H1 (cell line): ENCODE measurements around the gene GSTM3. TPM values are rescaled to one million over a fixed set of nuclear protein-coding genes. Genes with fewer than 3 reads are reported as not detected.

Experiments
- CTCF ChIA-PET: fragments of 300-600 bp; sonication (Branson Sonifier 250); formaldehyde crosslinking; loops from one replicate; lab custom pipeline; 2021; ENCODE audit not compliant: partially characterized antibody; lab: Charles Lee
- POLR2A ChIA-PET: fragments of 300-600 bp; sonication (Branson Sonifier 250); formaldehyde crosslinking; loops from one replicate; lab custom pipeline; 2021; ENCODE audit warnings: inconsistent platforms; ENCODE audit not compliant: partially characterized antibody; lab: Charles Lee
- DNase-seq, 2 experiments: peaks; one replicate each; pipeline versions ENCODE4 v3.0.0 to v3.0.0-alpha.2; 2010 to 2022; ENCODE audit warnings: low spot score in 2 of 2, low read depth in 1 of 2, mixed read lengths in 1 of 2
- FAIRE-seq: peaks from 2 replicates; lab custom pipeline; 2011; peaks lifted over from hg19 to GRCh38; lab: Jason Lieb, UNC
- H2AFZ ChIP-seq: 2 replicates; pipeline ENCODE4 v1.8.1; 2012; ENCODE audit warnings: low read length, inconsistent platforms
- H2AK5ac ChIP-seq: 2 replicates; pipeline ENCODE4 v1.6.1; 2013; ENCODE audit warnings: low read depth, low read length
- H2BK120ac ChIP-seq: replicated peaks from 2 replicates; pipeline ENCODE3; 2013; ENCODE audit warnings: low read depth, low read length, inconsistent platforms
- H2BK12ac ChIP-seq: 2 replicates; pipeline ENCODE4 v1.6.1; 2013; ENCODE audit warnings: low read depth, low read length
- H2BK15ac ChIP-seq: 2 replicates; pipeline ENCODE4 v1.6.1; 2013; ENCODE audit warnings: low read length
- H2BK20ac ChIP-seq: 2 replicates; pipeline ENCODE4 v1.6.1; 2013; ENCODE audit warnings: low read length
- H2BK5ac ChIP-seq: 2 replicates; pipeline ENCODE4 v1.6.1; 2013; ENCODE audit warnings: low read depth, low read length
- H3K14ac ChIP-seq: 2 replicates; pipeline ENCODE4 v1.6.1; 2013; ENCODE audit warnings: inconsistent platforms; ENCODE audit not compliant: insufficient read length
- H3K18ac ChIP-seq: 2 replicates; pipeline ENCODE4 v1.6.1; 2013; ENCODE audit warnings: low read length; ENCODE audit errors: extremely low read depth
- H3K23ac ChIP-seq: 2 replicates; pipeline ENCODE4 v1.6.1; 2013; ENCODE audit warnings: inconsistent platforms; ENCODE audit not compliant: insufficient read length
- H3K23me2 ChIP-seq: 2 replicates; pipeline ENCODE4 v1.6.1; 2013; ENCODE audit warnings: low read depth, low read length
- H3K27ac ChIP-seq: 2 replicates; pipeline ENCODE4 v1.6.1; 2011; ENCODE audit warnings: low read depth, low read length, inconsistent platforms
- H3K27me3 ChIP-seq, 4 experiments: replicated peaks in 1 of 4; 1 replicate in 1 of 4; 2 replicates in 3 of 4; pipeline versions ENCODE4 v1.6.1 to v1.8.1; 2011 to 2013; ENCODE audit warnings: low read length in 3 of 4, mild to moderate bottlenecking in 3 of 4, inconsistent platforms in 2 of 4, mixed read lengths in 2 of 4, moderate library complexity in 1 of 4; ENCODE audit not compliant: control insufficient read depth in 3 of 4, insufficient read depth in 3 of 4; ENCODE audit errors: extremely low read depth in 1 of 4
- H3K36me3 ChIP-seq, 4 experiments: 2 replicates each; pipeline versions ENCODE4 v1.6.1 to v1.8.1; 2011 to 2013; ENCODE audit warnings: mild to moderate bottlenecking in 4 of 4, low read length in 3 of 4, moderate library complexity in 2 of 4, control low read depth in 1 of 4, inconsistent platforms in 1 of 4; ENCODE audit not compliant: insufficient read depth in 4 of 4, control insufficient read depth in 2 of 4
- H3K4ac ChIP-seq: replicated peaks from 2 replicates; pipeline ENCODE3; 2013; ENCODE audit warnings: low read length, low read depth, mixed read lengths, inconsistent platforms; ENCODE audit not compliant: insufficient read length
- H3K4me1 ChIP-seq, 4 experiments: replicated peaks in 1 of 4; 1 replicate in 1 of 4; 2 replicates in 3 of 4; pipeline versions ENCODE4 v1.6.1 to v1.8.1; 2011 to 2013; ENCODE audit warnings: low read length in 3 of 4, inconsistent platforms in 2 of 4, mixed read lengths in 1 of 4; ENCODE audit not compliant: insufficient read depth in 4 of 4, control insufficient read depth in 3 of 4
- H3K4me2 ChIP-seq, 2 experiments: 2 replicates each; pipeline versions ENCODE4 v1.6.1 to v1.8.1; 2011 to 2013; ENCODE audit warnings: low read depth in 2 of 2, low read length in 2 of 2, control low read depth in 1 of 2, inconsistent platforms in 1 of 2, mild to moderate bottlenecking in 1 of 2; ENCODE audit not compliant: insufficient read depth in 1 of 2
- H3K4me3 ChIP-seq, 4 experiments: fragments of 200-600, 300-600 bp in 1 of 4; sonication (generic), shearing (Covaris generic), sonication (Bioruptor Twin) in 1 of 4; 2 replicates each; pipeline versions ENCODE4 v1.5.1 to v1.8.1; 2011 to 2016; ENCODE audit warnings: low read length in 4 of 4, low read depth in 3 of 4, control low read depth in 2 of 4, inconsistent platforms in 2 of 4, mild to moderate bottlenecking in 2 of 4, mixed read lengths in 1 of 4, moderate library complexity in 1 of 4; ENCODE audit not compliant: insufficient read depth in 2 of 4; ENCODE audit errors: extremely low read depth in 1 of 4
- H3K56ac ChIP-seq: replicated peaks from 2 replicates; pipeline ENCODE3; 2013; ENCODE audit warnings: low read depth, mild to moderate bottlenecking, mixed read lengths, low read length, inconsistent platforms; ENCODE audit not compliant: insufficient read length
- H3K79me1 ChIP-seq: 2 replicates; pipeline ENCODE4 v1.6.1; 2013; ENCODE audit warnings: low read depth, low read length, control low read depth
- H3K79me2 ChIP-seq, 2 experiments: 2 replicates each; pipeline versions ENCODE4 v1.6.1 to v1.8.1; 2012 to 2013; ENCODE audit warnings: low read length in 2 of 2, mild to moderate bottlenecking in 2 of 2, inconsistent platforms in 1 of 2; ENCODE audit not compliant: insufficient read depth in 2 of 2, control insufficient read depth in 1 of 2
- H3K9ac ChIP-seq, 4 experiments: replicated peaks in 1 of 4; 1 replicate in 1 of 4; 2 replicates in 3 of 4; pipeline versions ENCODE4 v1.6.1 to v1.8.1; 2011 to 2013; ENCODE audit warnings: low read depth in 3 of 4, low read length in 3 of 4, control low read depth in 2 of 4, mild to moderate bottlenecking in 2 of 4, moderate library complexity in 2 of 4, inconsistent platforms in 1 of 4; ENCODE audit errors: extremely low read depth in 1 of 4
- H3K9me3 ChIP-seq, 2 experiments: 2 replicates each; pipeline versions ENCODE4 v1.6.1 to v1.8.1; 2012 to 2013; ENCODE audit warnings: mild to moderate bottlenecking in 2 of 2, moderate library complexity in 2 of 2, control low read depth in 1 of 2, inconsistent platforms in 1 of 2, low read depth in 1 of 2, low read length in 1 of 2, mixed read lengths in 1 of 2; ENCODE audit not compliant: insufficient read depth in 2 of 2
- H4K20me1 ChIP-seq, 2 experiments: replicated peaks in 1 of 2; 2 replicates each; pipeline versions ENCODE3 to v1.8.1; 2011 to 2013; ENCODE audit warnings: inconsistent platforms in 2 of 2, low read length in 2 of 2, mild to moderate bottlenecking in 1 of 2; ENCODE audit not compliant: insufficient read depth in 2 of 2, control insufficient read depth in 1 of 2
- H4K5ac ChIP-seq: 2 replicates; pipeline ENCODE4 v1.6.1; 2013; ENCODE audit warnings: low read length, low read depth, mixed read lengths, inconsistent platforms; ENCODE audit not compliant: insufficient read length
- H4K8ac ChIP-seq: 2 replicates; pipeline ENCODE4 v1.8.0; 2013; ENCODE audit warnings: mild to moderate bottlenecking, moderate library complexity, low read length, inconsistent platforms; ENCODE audit not compliant: insufficient read depth; ENCODE audit errors: extremely low read depth
- H4K91ac ChIP-seq: replicated peaks from 2 replicates; pipeline ENCODE3; 2013; ENCODE audit warnings: low read length, mixed read lengths, inconsistent platforms; ENCODE audit not compliant: insufficient read length
- BACH1 ChIP-seq: IDR thresholded peaks from 2 replicates; pipeline ENCODE4 v1.6.1; 2012; ENCODE audit warnings: low read length, improper control_type of control experiment
- BRCA1 ChIP-seq: IDR thresholded peaks from 2 replicates; pipeline ENCODE4 v1.6.1; 2012; ENCODE audit warnings: low read depth, low read length, improper control_type of control experiment
- GABPA ChIP-seq: IDR thresholded peaks from 2 replicates; pipeline ENCODE4 v1.6.1; 2011; ENCODE audit warnings: mild to moderate bottlenecking, low read length, moderate library complexity, borderline replicate concordance; ENCODE audit not compliant: insufficient read depth
- KDM5A ChIP-seq: fragments of 200-600 bp; IDR thresholded peaks from 2 replicates; pipeline ENCODE4 v1.7.1; 2012; ENCODE audit warnings: mild to moderate bottlenecking, low read length, inconsistent platforms, mixed read lengths
- RNF2 ChIP-seq: fragments of 200-900, 300-1000 bp; sonication (generic); IDR thresholded peaks from 2 replicates; pipeline ENCODE4 v1.7.1; 2016; ENCODE audit warnings: borderline replicate concordance, low read depth, mild to moderate bottlenecking, antibody characterized with exemption, low read length; ENCODE audit not compliant: poor library complexity, severe bottlenecking; ENCODE audit errors: missing control alignments
- SP2 ChIP-seq: IDR thresholded peaks from 2 replicates; pipeline ENCODE4 v1.6.1; 2012; ENCODE audit warnings: mild to moderate bottlenecking, low read length, inconsistent platforms
- ZNF274 ChIP-seq: IDR thresholded peaks from 2 replicates; pipeline ENCODE4 v1.7.0; 2012; ENCODE audit warnings: low read length, borderline replicate concordance; ENCODE audit errors: extremely low read depth
- WGBS, 2 experiments: shearing (Covaris generic) in 1 of 2; methylation state at CpG; one replicate each; pipeline versions ENCODE4 v1.1.6 to v1.1.7; 2013 to 2015; ENCODE audit warnings: low lambda C conversion rate in 2 of 2, mixed read lengths in 2 of 2, inconsistent platforms in 1 of 2, low coverage in 1 of 2, missing lambda C conversion rate in 1 of 2; ENCODE audit not compliant: insufficient replicate concordance in 2 of 2, insufficient coverage in 1 of 2, insufficient read length in 1 of 2; ENCODE audit errors: extremely low coverage in 1 of 2, missing lambda C conversion rate in 1 of 2; 5-methylcytosine and 5-hydroxymethylcytosine counted together
- polyA plus RNA-seq, 7 experiments: library from polyadenylated mRNA; depleted of rRNA in 3 of 7; stranded (reverse) in 5 of 7; unstranded in 2 of 7; fragments of >200 nt in 5 of 7; fragments of 200-250 nt in 2 of 7; gene quantifications; 1 replicate in 5 of 7; 2 replicates in 1 of 7; 4 replicates in 1 of 7; pipeline versions ENCODE4 v1.2.1 to v1.2.3, GENCODE V29; 2011 to 2013; ENCODE audit warnings: missing spikeins in 2 of 7, mixed read lengths in 2 of 7
- total RNA-seq: library from RNA; stranded (reverse); fragmentation: NEBNext Ultra II Directional; extraction: Animal tissue kit (Norgen Biotek cat#: 25700); gene quantifications from 2 replicates; pipeline ENCODE4 v1.2.1, GENCODE V29; 2021

The GSTM3 gene
- total and polyA plus RNA-seq, 2 of the 8 experiments (the other 6 are each of a cell fraction or from before 2014, with no cell fraction given): 2.2 to 5.1 TPM

DNA sequence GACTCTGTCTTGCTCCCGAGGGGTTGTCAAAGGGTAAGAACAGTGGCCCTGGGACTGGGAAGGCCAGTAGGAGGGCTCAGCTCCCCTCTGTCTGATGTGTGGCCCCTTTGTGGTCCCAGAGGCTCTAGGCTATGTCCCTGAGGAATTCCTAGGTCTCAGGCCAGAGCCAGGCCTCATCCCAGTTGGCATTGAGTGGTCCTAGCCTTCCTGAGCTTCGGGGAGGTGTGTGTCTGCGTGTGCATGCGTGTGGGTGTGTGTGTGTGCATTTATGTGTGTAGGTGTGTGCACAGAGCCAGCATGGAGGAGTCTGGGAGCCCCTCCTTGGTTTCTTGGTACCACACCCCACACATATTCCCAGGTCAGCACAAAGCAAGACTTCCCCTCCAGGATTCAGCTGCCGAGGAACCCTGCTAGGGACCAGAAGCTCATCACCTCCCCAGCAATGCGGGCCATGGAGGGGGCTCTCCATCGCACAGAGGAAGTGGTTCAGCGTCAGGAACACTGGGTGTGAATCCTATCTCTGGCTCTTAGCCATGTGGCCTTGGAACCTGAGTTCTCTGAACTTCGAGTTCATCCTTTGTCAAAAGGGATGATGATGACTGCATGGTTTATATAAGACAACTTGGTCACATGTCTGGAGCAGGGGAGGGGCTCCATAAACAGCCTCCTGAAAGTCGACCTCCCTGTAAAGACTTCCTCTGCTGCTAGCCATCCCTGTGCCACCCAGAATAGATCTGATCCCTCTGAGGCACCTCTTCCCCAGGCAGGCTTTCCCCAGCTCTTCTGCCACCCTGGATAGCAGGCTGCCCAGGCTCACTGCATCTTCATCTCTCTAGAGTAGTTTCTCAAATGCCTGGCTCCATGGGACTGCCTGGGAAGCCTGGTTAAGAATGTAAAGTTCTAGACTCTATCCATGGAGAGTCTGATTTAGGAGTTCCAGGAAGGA is 31.1 kb upstream of the GSTM3 start:
- FAIRE-seq (no peak), DNase-seq (no peak)
- H3K27ac ChIP-seq: no peak overlapping the region
- no peak overlapping the region for H2AFZ ChIP-seq
- no peaks in the 10 kb centered on the region; a peak in 2 of 7 replicates for H3K27me3 ChIP-seq
- no peak overlapping the region for H2BK5ac ChIP-seq
- H3K9me3 ChIP-seq: no peaks in the 10 kb centered on the region
- no peak overlapping the region for H4K91ac ChIP-seq
- no peak overlapping the region for H2BK120ac ChIP-seq
- H3K18ac ChIP-seq: no peak overlapping the region
- no peak overlapping the region for H3K14ac ChIP-seq
- H4K5ac ChIP-seq: no peak overlapping the region
- peaks cover 0 to under 1% (median 0%) of the 10 kb centered on the region in 4 experiments; a peak in 1 of 7 replicates for H3K4me1 ChIP-seq
- no peak overlapping the region for H3K4me3 ChIP-seq
- H2AK5ac ChIP-seq: no peak overlapping the region
- no peak overlapping the region for H4K8ac ChIP-seq
- H3K79me1 ChIP-seq: no peaks in the 10 kb centered on the region
- no peak overlapping the region for H2BK12ac ChIP-seq
- H3K23me2 ChIP-seq: 0 out of 2 replicates have a peak, but pooled peaks cover 1% of the 10 kb centered on the region
- TF ChIP-seq BRCA1 (no peak), GABPA (no peak), SP2 (no peak), KDM5A (no peak), RNF2 (no peak), ZNF274 (no peak), BACH1 (no peak)
- H4K20me1 ChIP-seq: no peaks in the 10 kb centered on the region
- peak overlapping the region; percentile 14 for H3K4ac ChIP-seq
- H3K23ac ChIP-seq: no peak overlapping the region
- H3K36me3 ChIP-seq: no peaks in the 10 kb centered on the region
- H3K4me2 ChIP-seq: no peak overlapping the region
- no peaks in the 10 kb centered on the region for H3K79me2 ChIP-seq
- no peak overlapping the region for H3K9ac ChIP-seq
- no peak overlapping the region for H3K56ac ChIP-seq
- CTCF ChIA-PET: interaction anchor here (0.8 to 27.2 kb wide), 24 partner anchors 8 to 239 kb away, joined by 3 to 700 read pairs (median 7); partner anchors contain the start of genes AHCYL1, EPS8L3 and GNAI3
- POLR2A ChIA-PET: interaction anchor here (1.7 kb wide), 1 partner anchor 32 kb away, joined by 3 read pairs; no protein-coding TSS in a partner anchor
- H2BK20ac ChIP-seq: no peak overlapping the region
- H2BK15ac ChIP-seq: no peak overlapping the region
- WGBS, 2 experiments: 91% methylated on average over 10 of the region's 10 CpGs; no CpG with 5 or more reads in 1 of the 2 experiments
